H9 (cell line): ENCODE data around the gene VWA8. TPM values are rescaled to one million over a fixed set of nuclear protein-coding genes. Genes with fewer than 3 reads are reported as not detected.
"Not testable (repeated sequence)": the region's sequence is repeated elsewhere in the genome, so short reads cannot be mapped to it uniquely, and the experiment has no call there.

Experiments used
- DNase-seq: peaks from one replicate; pipeline ENCODE4 v3.0.0-alpha.2; 2017
- H2AFZ ChIP-seq: one replicate; pipeline ENCODE4 v1.6.1; 2013; ENCODE audit warnings: mild to moderate bottlenecking, low read length, control low read depth, moderate library complexity
- H2AK5ac ChIP-seq: 2 replicates; pipeline ENCODE4 v1.6.1; 2013; ENCODE audit warnings: low read length, control low read depth, mixed read lengths; ENCODE audit not compliant: insufficient read length
- H2BK120ac ChIP-seq: one replicate; pipeline ENCODE4 v1.6.1; 2013; ENCODE audit warnings: low read depth, mild to moderate bottlenecking, low read length, control low read depth, inconsistent platforms; ENCODE audit not compliant: poor library complexity, severe bottlenecking
- H2BK12ac ChIP-seq: 2 replicates; pipeline ENCODE4 v1.6.1; 2013; ENCODE audit warnings: low read length, control low read depth, mixed read lengths, low read depth; ENCODE audit not compliant: insufficient read length
- H2BK15ac ChIP-seq: 2 replicates; pipeline ENCODE4 v1.6.1; 2013; ENCODE audit warnings: low read depth, low read length, control low read depth
- H2BK20ac ChIP-seq: one replicate; pipeline ENCODE4 v1.6.1; 2013; ENCODE audit warnings: low read depth, mild to moderate bottlenecking, low read length, control low read depth, inconsistent platforms; ENCODE audit not compliant: poor library complexity, severe bottlenecking
- H2BK5ac ChIP-seq: 2 replicates; pipeline ENCODE4 v1.6.1; 2013; ENCODE audit warnings: low read length, control low read depth, mixed read lengths; ENCODE audit not compliant: insufficient read length
- H3K14ac ChIP-seq: 2 replicates; pipeline ENCODE4 v1.6.1; 2013; ENCODE audit warnings: low read length, control low read depth; ENCODE audit not compliant: insufficient read depth
- H3K18ac ChIP-seq: 2 replicates; pipeline ENCODE4 v1.6.1; 2013; ENCODE audit warnings: low read depth, mild to moderate bottlenecking, mixed read lengths, low read length, control low read depth; ENCODE audit not compliant: insufficient read length
- H3K23ac ChIP-seq: 2 replicates; pipeline ENCODE4 v1.6.1; 2013; ENCODE audit warnings: low read length, control low read depth, mixed read lengths, low read depth; ENCODE audit not compliant: insufficient read length
- H3K23me2 ChIP-seq: 2 replicates; pipeline ENCODE4 v1.6.1; 2013; ENCODE audit warnings: low read depth, mild to moderate bottlenecking, mixed read lengths, low read length, control low read depth; ENCODE audit not compliant: insufficient read length, poor library complexity, severe bottlenecking
- H3K27ac ChIP-seq: 2 replicates; pipeline ENCODE4 v1.5.1; 2013; ENCODE audit warnings: low read length, control low read depth, mixed read lengths, low read depth; ENCODE audit not compliant: insufficient read length
- H3K27me3 ChIP-seq: 2 replicates; pipeline ENCODE4 v1.6.1; 2013; ENCODE audit warnings: low read length, control low read depth, inconsistent platforms; ENCODE audit not compliant: insufficient read depth
- H3K4ac ChIP-seq: 2 replicates; pipeline ENCODE4 v1.6.1; 2013; ENCODE audit warnings: low read depth, mild to moderate bottlenecking, control low read depth, inconsistent platforms, low read length, moderate library complexity
- H3K4me1 ChIP-seq: 2 replicates; pipeline ENCODE4 v1.6.1; 2013; ENCODE audit warnings: low read length, control low read depth, inconsistent platforms; ENCODE audit not compliant: insufficient read depth
- H3K4me2 ChIP-seq: 2 replicates; pipeline ENCODE4 v1.6.1; 2013; ENCODE audit warnings: low read length, control low read depth, mixed read lengths; ENCODE audit not compliant: insufficient read length, insufficient read depth
- H3K56ac ChIP-seq: 2 replicates; pipeline ENCODE4 v1.6.1; 2013; ENCODE audit warnings: low read depth, mild to moderate bottlenecking, mixed read lengths, low read length, control low read depth; ENCODE audit not compliant: insufficient read length
- H3K79me1 ChIP-seq: 2 replicates; pipeline ENCODE4 v1.6.1; 2013; ENCODE audit warnings: low read depth, mild to moderate bottlenecking, moderate library complexity, low read length, control low read depth, inconsistent platforms; ENCODE audit not compliant: insufficient read depth, poor library complexity, severe bottlenecking
- H3K79me2 ChIP-seq: 2 replicates; pipeline ENCODE4 v1.6.1; 2013; ENCODE audit warnings: low read length, control low read depth, inconsistent platforms; ENCODE audit not compliant: insufficient read depth
- H3K9ac ChIP-seq: 2 replicates; pipeline ENCODE4 v1.6.1; 2013; ENCODE audit warnings: low read length, control low read depth, mixed read lengths; ENCODE audit not compliant: insufficient read length; ENCODE audit errors: extremely low read depth
- H3K9me3 ChIP-seq: one replicate; pipeline ENCODE4 v1.6.1; 2013; ENCODE audit warnings: low read depth, low read length, inconsistent platforms; ENCODE audit not compliant: control insufficient read depth
- H3T11ph ChIP-seq: one replicate; pipeline ENCODE4 v1.6.1; 2013; ENCODE audit warnings: mild to moderate bottlenecking, low read length, control low read depth, inconsistent platforms
- H4K20me1 ChIP-seq: one replicate; pipeline ENCODE4 v1.6.1; 2013; ENCODE audit not compliant: control insufficient read depth, insufficient read length, insufficient read depth
- H4K5ac ChIP-seq: 2 replicates; pipeline ENCODE4 v1.6.1; 2013; ENCODE audit warnings: low read depth, mild to moderate bottlenecking, mixed read lengths, low read length, control low read depth; ENCODE audit not compliant: insufficient read length
- H4K8ac ChIP-seq: replicated peaks from 2 replicates; pipeline ENCODE4 v1.6.1; 2013; ENCODE audit warnings: low read length, control low read depth, mixed read lengths, low read depth; ENCODE audit not compliant: insufficient read length
- H4K91ac ChIP-seq: 2 replicates; pipeline ENCODE4 v1.6.1; 2013; ENCODE audit warnings: low read depth, mild to moderate bottlenecking, moderate library complexity, mixed read lengths, low read length, control low read depth; ENCODE audit not compliant: insufficient read length
- H3K27ac Mint-ChIP-seq, 3 experiments: 2 replicates in 2 of 3; 3 replicates in 1 of 3; pipeline ENCODE4 v1.8.0; 2020 to 2021; ENCODE audit warnings: mixed read lengths in 3 of 3, mild to moderate bottlenecking in 1 of 3, moderate library complexity in 1 of 3
- H3K27me3 Mint-ChIP-seq: 2 replicates; pipeline ENCODE4 v1.8.0; 2021; ENCODE audit warnings: low read depth, mild to moderate bottlenecking, moderate library complexity, mixed read lengths
- H3K36me3 Mint-ChIP-seq, 3 experiments: 2 replicates in 2 of 3; 3 replicates in 1 of 3; pipeline ENCODE4 v1.8.0; 2020 to 2021; ENCODE audit warnings: low read depth in 3 of 3, mixed read lengths in 3 of 3; ENCODE audit not compliant: insufficient read depth in 1 of 3
- H3K4me1 Mint-ChIP-seq, 2 experiments: 2 replicates each; pipeline ENCODE4 v1.8.0; 2020; ENCODE audit warnings: mixed read lengths in 2 of 2
- H3K4me3 Mint-ChIP-seq, 2 experiments: 2 replicates in 1 of 2; 3 replicates in 1 of 2; pipeline ENCODE4 v1.8.0; 2020 to 2021; ENCODE audit warnings: mild to moderate bottlenecking in 2 of 2, mixed read lengths in 2 of 2, moderate library complexity in 1 of 2
- H3K9me3 Mint-ChIP-seq, 2 experiments: 2 replicates in 1 of 2; 3 replicates in 1 of 2; pipeline ENCODE4 v1.8.0; 2020; ENCODE audit warnings: mild to moderate bottlenecking in 2 of 2, mixed read lengths in 2 of 2, moderate library complexity in 1 of 2
- WGBS: extraction: QIAGEN DNeasy Blood & Tissue Kit; methylation state at CpG from one replicate; pipeline ENCODE4 v1.1.7; 2013; ENCODE audit warnings: missing lambda C conversion rate, low lambda C conversion rate, mixed read lengths; ENCODE audit not compliant: insufficient read length; ENCODE audit errors: extremely low coverage; 5-methylcytosine and 5-hydroxymethylcytosine counted together
- total RNA-seq: library from RNA; stranded (reverse); gene quantifications from 2 replicates; pipeline ENCODE4 v1.2.1, GENCODE V29; 2021
- TF ChIP-seq, protein P1 (sequence below): fragments of 200-600 bp; sonication (generic); conservative IDR thresholded peaks from 3 replicates; pipeline ENCODE4 v1.8.0; 2021; ENCODE audit warnings: antibody characterized with exemption, mild to moderate bottlenecking

The VWA8 gene
- total RNA-seq, 1 experiment from 2014 or later = 17.4 TPM

- Mint-ChIP-seq H3K27me3 (no peaks in the 10 kb centered on the region; the same call in 1 of the 2 replicates), H3K4me3 (no peak overlapping the region), H3K27ac (no peak overlapping the region), H3K36me3 (peaks cover 21 to 34% (median 22%) of the 10 kb centered on the region in 3 experiments), H3K9me3 (peaks cover 8 to 9% of the 10 kb centered on the region in 2 experiments; a peak in 4 of 5 replicates), H3K4me1 (no peaks in the 10 kb centered on the region)
- Histone ChIP-seq H3K56ac (no peak overlapping the region), H4K8ac (no peak overlapping the region), H3K9ac (no peak overlapping the region), H3K4me1 (no peaks in the 10 kb centered on the region), H3K14ac (no peak overlapping the region), H3K4ac (no peak overlapping the region), H3T11ph (no peak overlapping the region), H3K4me2 (no peak overlapping the region), H3K23ac (no peak overlapping the region), H3K27me3 (no peaks in the 10 kb centered on the region), H2BK20ac (no peak overlapping the region), H2AFZ (no peak overlapping the region), H3K79me2 (no peaks in the 10 kb centered on the region), H2AK5ac (no peak overlapping the region), H4K91ac (no peak overlapping the region), H3K79me1 (no peaks in the 10 kb centered on the region), H3K9me3 (no peaks in the 10 kb centered on the region), H3K23me2 (no peaks in the 10 kb centered on the region), H2BK5ac (no peak overlapping the region), H2BK120ac (no peak overlapping the region), H4K20me1 (no peaks in the 10 kb centered on the region), H2BK12ac (no peak overlapping the region), H2BK15ac (no peak overlapping the region), H4K5ac (no peak overlapping the region), H3K27ac (no peak overlapping the region), H3K18ac (no peak overlapping the region)
- no peak for DNase-seq
- TF ChIP-seq, protein P1, sequence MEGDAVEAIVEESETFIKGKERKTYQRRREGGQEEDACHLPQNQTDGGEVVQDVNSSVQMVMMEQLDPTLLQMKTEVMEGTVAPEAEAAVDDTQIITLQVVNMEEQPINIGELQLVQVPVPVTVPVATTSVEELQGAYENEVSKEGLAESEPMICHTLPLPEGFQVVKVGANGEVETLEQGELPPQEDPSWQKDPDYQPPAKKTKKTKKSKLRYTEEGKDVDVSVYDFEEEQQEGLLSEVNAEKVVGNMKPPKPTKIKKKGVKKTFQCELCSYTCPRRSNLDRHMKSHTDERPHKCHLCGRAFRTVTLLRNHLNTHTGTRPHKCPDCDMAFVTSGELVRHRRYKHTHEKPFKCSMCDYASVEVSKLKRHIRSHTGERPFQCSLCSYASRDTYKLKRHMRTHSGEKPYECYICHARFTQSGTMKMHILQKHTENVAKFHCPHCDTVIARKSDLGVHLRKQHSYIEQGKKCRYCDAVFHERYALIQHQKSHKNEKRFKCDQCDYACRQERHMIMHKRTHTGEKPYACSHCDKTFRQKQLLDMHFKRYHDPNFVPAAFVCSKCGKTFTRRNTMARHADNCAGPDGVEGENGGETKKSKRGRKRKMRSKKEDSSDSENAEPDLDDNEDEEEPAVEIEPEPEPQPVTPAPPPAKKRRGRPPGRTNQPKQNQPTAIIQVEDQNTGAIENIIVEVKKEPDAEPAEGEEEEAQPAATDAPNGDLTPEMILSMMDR = no peak
- no CpG with 5 or more reads among the region's 2 CpGs for WGBS
Observed at GRCh38 chr13:41746259-41746658, 214.7 kb downstream of the VWA8 start.

DNA sequence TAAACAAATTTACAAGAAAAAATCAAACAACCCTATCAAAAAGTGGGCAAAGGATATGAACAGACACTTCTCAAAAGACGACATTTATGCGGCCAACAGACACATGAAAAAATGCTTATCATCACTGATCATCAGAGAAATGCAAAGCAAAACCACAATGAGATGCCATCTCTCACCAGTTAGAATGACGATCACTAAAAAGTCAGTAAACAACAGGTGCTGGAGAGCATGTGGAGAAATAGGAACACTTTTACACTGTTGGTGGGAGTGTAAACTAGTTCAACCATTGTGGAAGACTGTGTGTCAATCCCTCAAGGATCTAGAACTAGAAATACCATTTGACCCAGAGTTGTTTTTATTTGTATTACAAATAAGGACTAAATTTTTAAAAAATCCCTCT is 215.4 kb downstream of the VWA8 start:
- H3K9me3 ChIP-seq, H4K5ac ChIP-seq, H2BK12ac ChIP-seq, H4K91ac ChIP-seq, H2AK5ac ChIP-seq, H3K79me2 ChIP-seq, H2BK15ac ChIP-seq, H3K18ac ChIP-seq, H3K4me1 ChIP-seq, H2AFZ ChIP-seq, H3K9ac ChIP-seq, H3K79me1 ChIP-seq, H2BK20ac ChIP-seq, H4K20me1 ChIP-seq, H3K23ac ChIP-seq, H3K4me2 ChIP-seq, H3T11ph ChIP-seq, H2BK5ac ChIP-seq, H3K27ac ChIP-seq, H2BK120ac ChIP-seq, H3K27me3 Mint-ChIP-seq, H3K23me2 ChIP-seq, H3K14ac ChIP-seq, H3K4me1 Mint-ChIP-seq, H3K4me3 Mint-ChIP-seq, H3K4ac ChIP-seq, H3K9me3 Mint-ChIP-seq, H3K27me3 ChIP-seq, H3K56ac ChIP-seq, H4K8ac ChIP-seq, DNase-seq, H3K27ac Mint-ChIP-seq: not testable (repeated sequence)
- peaks cover 21 to 33% (median 22%) of the 10 kb centered on the region in 3 experiments for H3K36me3 Mint-ChIP-seq
- no CpG with 5 or more reads among the region's 3 CpGs for WGBS
